ENCODE data around the gene CD2BP2. TPM values are rescaled to one million over a fixed set of nuclear protein-coding genes. Genes with fewer than 3 reads are reported as not detected.

CD2BP2 gene
- total and polyA plus RNA-seq, 9 of the 15 experiments (the other 6 are each of a cell fraction or from before 2014, with no cell fraction given): 3.9 to 51.1 (median 32.8) TPM

DNA sequence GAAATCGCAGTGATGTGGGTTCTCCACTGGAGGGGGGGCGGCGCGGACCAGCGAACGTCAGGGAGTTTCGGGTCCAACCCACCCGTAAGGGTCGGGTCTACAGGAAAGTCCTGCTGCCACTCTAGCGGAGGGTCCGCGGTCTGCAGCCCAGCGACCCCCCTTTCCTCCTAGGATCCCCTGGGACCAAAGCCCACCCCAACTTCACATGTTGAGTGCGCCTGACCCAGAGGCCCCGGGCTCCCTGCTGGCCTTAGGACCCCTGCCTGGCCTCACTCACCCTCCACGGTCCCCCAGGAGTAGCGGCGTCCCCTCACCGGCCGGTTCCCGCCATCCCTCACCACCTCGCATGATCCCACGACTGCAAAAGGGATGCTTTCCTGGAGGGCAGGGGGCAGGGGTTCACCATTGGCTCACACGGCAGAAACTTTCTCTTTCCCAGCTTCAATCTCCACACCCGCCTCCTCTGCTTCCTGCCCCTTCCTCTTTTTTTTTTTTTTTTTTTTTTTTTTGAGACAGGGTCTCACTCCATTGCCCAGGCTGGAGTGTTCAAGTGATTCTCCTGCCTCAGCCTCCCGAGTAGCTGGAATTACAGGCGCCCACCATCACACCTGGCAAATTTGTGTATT is 24.2 kb upstream of the CD2BP2 start:
- no peak for ATAC-seq
- BruUV-seq (replicated peaks): TSS peak; percentile 67
- H3K4me3 ChIP-seq: peak overlapping the region; percentile 55
- peaks cover 46 to 62% of the 10 kb centered on the region in 2 experiments for H3K4me1 ChIP-seq (replicated peaks in 1 of 2; ENCODE audit: control insufficient read depth in 2 of 2, insufficient read depth in 2 of 2, low read length in 2 of 2)
- DNase-seq (ENCODE audit: extremely low read depth in 1 of 4, low spot score in 3 of 4): peak in 1 of 4 experiments; percentile 11
- in situ Hi-C loops (cut with MboI): no loop called here
- no peaks in the 10 kb centered on the region for H3K27me3 ChIP-seq (ENCODE audit: control insufficient read depth in 2 of 2, insufficient read depth in 2 of 2, low read length in 2 of 2)
- peaks cover 7% of the 10 kb centered on the region; the same call in 1 of the 3 replicates for H3K36me3 ChIP-seq (ENCODE audit: control insufficient read depth, insufficient read depth, low read length)
- intact Hi-C loops (cut with micrococcal nuclease): loop anchor here (10.0 kb wide), 1 partner anchor 314 kb away; the partner anchor contains the start of gene ALDOA
- peak overlapping the region; percentile 83 for H3K4me2 ChIP-seq (ENCODE audit: insufficient read depth, low read length)
- H2AFZ ChIP-seq (ENCODE audit: low read depth, low read length): peak overlapping the region; percentile 71
- ChIA-PET POLR2A (interaction anchor here (1.6 kb wide), 1 partner anchor 14 kb away, joined by 5 read pairs; no protein-coding TSS in a partner anchor), CTCF (ENCODE audit: low intra/inter-chr PET ratio) (no interaction called here)
- WGBS (ENCODE audit: insufficient coverage, low coverage, missing lambda C conversion rate): 30% methylated on average over 18 of the region's 27 CpGs
- H3K9ac ChIP-seq (ENCODE audit: insufficient read depth in 1 of 2, low read depth in 2 of 2, low read length in 2 of 2): peak overlapping the region; percentile 66 to 95
- H3K27ac ChIP-seq (ENCODE audit: extremely low read depth, low read depth, low read length): peak overlapping the region; percentile 83
- H4K20me1 ChIP-seq (replicated peaks; ENCODE audit: control insufficient read depth, insufficient read depth, low read length): no peaks in the 10 kb centered on the region
- no peaks in the 10 kb centered on the region for H3K9me3 ChIP-seq (replicated peaks; ENCODE audit: control insufficient read depth, insufficient read depth, low read depth, low read length)
- H3K9me1 ChIP-seq (ENCODE audit: control insufficient read depth, insufficient read depth, low read length): no peaks in the 10 kb centered on the region
- no peak for FAIRE-seq
- peaks cover 16% of the 10 kb centered on the region for H3K79me2 ChIP-seq (ENCODE audit: control insufficient read depth, insufficient read depth, low read length)
- TF ChIP-seq, protein P1, sequence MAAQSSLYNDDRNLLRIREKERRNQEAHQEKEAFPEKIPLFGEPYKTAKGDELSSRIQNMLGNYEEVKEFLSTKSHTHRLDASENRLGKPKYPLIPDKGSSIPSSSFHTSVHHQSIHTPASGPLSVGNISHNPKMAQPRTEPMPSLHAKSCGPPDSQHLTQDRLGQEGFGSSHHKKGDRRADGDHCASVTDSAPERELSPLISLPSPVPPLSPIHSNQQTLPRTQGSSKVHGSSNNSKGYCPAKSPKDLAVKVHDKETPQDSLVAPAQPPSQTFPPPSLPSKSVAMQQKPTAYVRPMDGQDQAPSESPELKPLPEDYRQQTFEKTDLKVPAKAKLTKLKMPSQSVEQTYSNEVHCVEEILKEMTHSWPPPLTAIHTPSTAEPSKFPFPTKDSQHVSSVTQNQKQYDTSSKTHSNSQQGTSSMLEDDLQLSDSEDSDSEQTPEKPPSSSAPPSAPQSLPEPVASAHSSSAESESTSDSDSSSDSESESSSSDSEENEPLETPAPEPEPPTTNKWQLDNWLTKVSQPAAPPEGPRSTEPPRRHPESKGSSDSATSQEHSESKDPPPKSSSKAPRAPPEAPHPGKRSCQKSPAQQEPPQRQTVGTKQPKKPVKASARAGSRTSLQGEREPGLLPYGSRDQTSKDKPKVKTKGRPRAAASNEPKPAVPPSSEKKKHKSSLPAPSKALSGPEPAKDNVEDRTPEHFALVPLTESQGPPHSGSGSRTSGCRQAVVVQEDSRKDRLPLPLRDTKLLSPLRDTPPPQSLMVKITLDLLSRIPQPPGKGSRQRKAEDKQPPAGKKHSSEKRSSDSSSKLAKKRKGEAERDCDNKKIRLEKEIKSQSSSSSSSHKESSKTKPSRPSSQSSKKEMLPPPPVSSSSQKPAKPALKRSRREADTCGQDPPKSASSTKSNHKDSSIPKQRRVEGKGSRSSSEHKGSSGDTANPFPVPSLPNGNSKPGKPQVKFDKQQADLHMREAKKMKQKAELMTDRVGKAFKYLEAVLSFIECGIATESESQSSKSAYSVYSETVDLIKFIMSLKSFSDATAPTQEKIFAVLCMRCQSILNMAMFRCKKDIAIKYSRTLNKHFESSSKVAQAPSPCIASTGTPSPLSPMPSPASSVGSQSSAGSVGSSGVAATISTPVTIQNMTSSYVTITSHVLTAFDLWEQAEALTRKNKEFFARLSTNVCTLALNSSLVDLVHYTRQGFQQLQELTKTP (IDR thresholded peaks at IDR 0.05; ENCODE audit: low read depth in 1 of 2, partially characterized antibody in 2 of 2): no peak
- TF ChIP-seq NR1H2 (CRISPR knock-in tag; IDR thresholded peaks at IDR 0.05) (no peak), ARID2 (IDR thresholded peaks at IDR 0.05) (no peak), CEBPB (tag; IDR thresholded peaks at IDR 0.05) (no peak), HEY1 (CRISPR knock-in tag; IDR thresholded peaks at IDR 0.05; ENCODE audit: borderline replicate concordance) (no peak), FOXA3 (CRISPR knock-in tag; conservative IDR thresholded peaks at IDR 0.05 in 1 of 2, IDR thresholded peaks at IDR 0.05 in 1 of 2) (0 out of 4 replicates have a peak, but pooled peaks of 1 of the 2 experiments have one; percentile 11), SMAD4 (CRISPR knock-in tag; conservative IDR thresholded peaks at IDR 0.05) (no peak)
- TF ChIP-seq, protein P2, sequence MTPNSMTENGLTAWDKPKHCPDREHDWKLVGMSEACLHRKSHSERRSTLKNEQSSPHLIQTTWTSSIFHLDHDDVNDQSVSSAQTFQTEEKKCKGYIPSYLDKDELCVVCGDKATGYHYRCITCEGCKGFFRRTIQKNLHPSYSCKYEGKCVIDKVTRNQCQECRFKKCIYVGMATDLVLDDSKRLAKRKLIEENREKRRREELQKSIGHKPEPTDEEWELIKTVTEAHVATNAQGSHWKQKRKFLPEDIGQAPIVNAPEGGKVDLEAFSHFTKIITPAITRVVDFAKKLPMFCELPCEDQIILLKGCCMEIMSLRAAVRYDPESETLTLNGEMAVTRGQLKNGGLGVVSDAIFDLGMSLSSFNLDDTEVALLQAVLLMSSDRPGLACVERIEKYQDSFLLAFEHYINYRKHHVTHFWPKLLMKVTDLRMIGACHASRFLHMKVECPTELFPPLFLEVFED (CRISPR knock-in tag; conservative IDR thresholded peaks at IDR 0.05): no peak
- TF ChIP-seq, protein P3, sequence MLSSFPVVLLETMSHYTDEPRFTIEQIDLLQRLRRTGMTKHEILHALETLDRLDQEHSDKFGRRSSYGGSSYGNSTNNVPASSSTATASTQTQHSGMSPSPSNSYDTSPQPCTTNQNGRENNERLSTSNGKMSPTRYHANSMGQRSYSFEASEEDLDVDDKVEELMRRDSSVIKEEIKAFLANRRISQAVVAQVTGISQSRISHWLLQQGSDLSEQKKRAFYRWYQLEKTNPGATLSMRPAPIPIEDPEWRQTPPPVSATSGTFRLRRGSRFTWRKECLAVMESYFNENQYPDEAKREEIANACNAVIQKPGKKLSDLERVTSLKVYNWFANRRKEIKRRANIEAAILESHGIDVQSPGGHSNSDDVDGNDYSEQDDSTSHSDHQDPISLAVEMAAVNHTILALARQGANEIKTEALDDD (IDR thresholded peaks at IDR 0.05): no peak
- TF ChIP-seq, protein P4, sequence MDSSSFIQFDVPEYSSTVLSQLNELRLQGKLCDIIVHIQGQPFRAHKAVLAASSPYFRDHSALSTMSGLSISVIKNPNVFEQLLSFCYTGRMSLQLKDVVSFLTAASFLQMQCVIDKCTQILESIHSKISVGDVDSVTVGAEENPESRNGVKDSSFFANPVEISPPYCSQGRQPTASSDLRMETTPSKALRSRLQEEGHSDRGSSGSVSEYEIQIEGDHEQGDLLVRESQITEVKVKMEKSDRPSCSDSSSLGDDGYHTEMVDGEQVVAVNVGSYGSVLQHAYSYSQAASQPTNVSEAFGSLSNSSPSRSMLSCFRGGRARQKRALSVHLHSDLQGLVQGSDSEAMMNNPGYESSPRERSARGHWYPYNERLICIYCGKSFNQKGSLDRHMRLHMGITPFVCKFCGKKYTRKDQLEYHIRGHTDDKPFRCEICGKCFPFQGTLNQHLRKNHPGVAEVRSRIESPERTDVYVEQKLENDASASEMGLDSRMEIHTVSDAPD (CRISPR knock-in tag; IDR thresholded peaks at IDR 0.05): no peak
- TF ChIP-seq, protein P5, sequence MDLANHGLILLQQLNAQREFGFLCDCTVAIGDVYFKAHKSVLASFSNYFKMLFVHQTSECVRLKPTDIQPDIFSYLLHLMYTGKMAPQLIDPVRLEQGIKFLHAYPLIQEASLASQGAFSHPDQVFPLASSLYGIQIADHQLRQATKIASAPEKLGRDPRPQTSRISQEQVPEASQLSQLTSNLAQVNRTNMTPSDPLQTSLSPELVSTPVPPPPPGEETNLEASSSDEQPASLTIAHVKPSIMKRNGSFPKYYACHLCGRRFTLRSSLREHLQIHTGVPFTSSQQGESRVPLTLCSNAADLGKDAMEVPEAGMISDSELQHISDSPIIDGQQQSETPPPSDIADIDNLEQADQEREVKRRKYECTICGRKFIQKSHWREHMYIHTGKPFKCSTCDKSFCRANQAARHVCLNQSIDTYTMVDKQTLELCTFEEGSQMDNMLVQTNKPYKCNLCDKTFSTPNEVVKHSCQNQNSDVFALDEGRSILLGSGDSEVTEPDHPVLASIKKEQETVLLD (IDR thresholded peaks at IDR 0.05): no peak
